Measurements from ENCODE around the gene CLCN7. TPM values are rescaled to one million over a fixed set of nuclear protein-coding genes. Genes with fewer than 3 reads are reported as not detected.

CLCN7 gene
- total and polyA plus RNA-seq, 2 of the 13 experiments (the other 11 are each of a cell fraction or from before 2014, with no cell fraction given) = 24.6 to 25.1 TPM

GRCh38 chr16:1492923-1493745 lies 18.3 kb upstream of the CLCN7 start, which contains the start of gene TELO2 (continued):
- TF ChIP-seq ZFAT (CRISPR knock-in tag; conservative IDR thresholded peaks at IDR 0.05) (peak; percentile 99), MIER2 (CRISPR knock-in tag; IDR thresholded peaks at IDR 0.05) (no peak), MEF2D (CRISPR knock-in tag; IDR thresholded peaks at IDR 0.05) (peak; percentile 59; the same call in 1 of the 2 replicates), BRD4 (CRISPR knock-in tag; IDR thresholded peaks at IDR 0.05) (peak; percentile 46; the same call in 1 of the 2 replicates), ZFP90 (CRISPR knock-in tag; IDR thresholded peaks at IDR 0.05; ENCODE audit: borderline replicate concordance) (no peak), NFE2L2 (IDR thresholded peaks at IDR 0.05; ENCODE audit: low read length) (no peak), STAT5B (CRISPR knock-in tag; IDR thresholded peaks at IDR 0.05) (no peak), ZNF660 (CRISPR knock-in tag; IDR thresholded peaks at IDR 0.05; ENCODE audit: borderline replicate concordance, low read depth) (no peak), NR3C1 (CRISPR knock-in tag; IDR thresholded peaks at IDR 0.05) (no peak), POLR2G (IDR thresholded peaks at IDR 0.05; ENCODE audit: low read depth, low read length) (peak; percentile 71), ZNF878 (CRISPR knock-in tag; IDR thresholded peaks at IDR 0.05) (no peak), ZKSCAN5 (CRISPR knock-in tag; IDR thresholded peaks at IDR 0.05) (no peak), GABPB1 (CRISPR knock-in tag; IDR thresholded peaks at IDR 0.05) (peak; percentile 64), ZNF431 (CRISPR knock-in tag; IDR thresholded peaks at IDR 0.05; ENCODE audit: borderline replicate concordance, low read depth) (no peak), ZGPAT (CRISPR knock-in tag; IDR thresholded peaks at IDR 0.05) (peak; percentile 77; the same call in 1 of the 2 replicates), ZNF20 (CRISPR knock-in tag; IDR thresholded peaks at IDR 0.05) (no peak), FOSL1 (CRISPR knock-in tag; IDR thresholded peaks at IDR 0.05; ENCODE audit: borderline replicate concordance) (no peak), HIC2 (CRISPR knock-in tag; IDR thresholded peaks at IDR 0.05; ENCODE audit: low read depth) (no peak), ZNF709 (CRISPR knock-in tag; IDR thresholded peaks at IDR 0.05) (no peak), ZNF331 (CRISPR knock-in tag; IDR thresholded peaks at IDR 0.05) (peak; percentile 26; the same call in 1 of the 2 replicates), ZNF589 (CRISPR knock-in tag; conservative IDR thresholded peaks at IDR 0.05) (no peak), PHB2 (IDR thresholded peaks at IDR 0.05; ENCODE audit: partially characterized antibody) (no peak), PBX3 (CRISPR knock-in tag; IDR thresholded peaks at IDR 0.05; ENCODE audit: borderline replicate concordance) (no peak), ZNF225 (CRISPR knock-in tag; IDR thresholded peaks at IDR 0.05) (no peak), E2F1 (CRISPR knock-in tag; IDR thresholded peaks at IDR 0.05) (peak; percentile 70; the same call in 1 of the 2 replicates), ZNF75D (CRISPR knock-in tag; IDR thresholded peaks at IDR 0.05; ENCODE audit: borderline replicate concordance) (no peak)
